Panc1 (cell line): ENCODE results near the gene ENPP3.

ENCODE experiments used
- CTCF ChIP-seq: fragments of 450-650 bp; IDR thresholded peaks from 2 replicates; pipeline ENCODE4 v1.5.1; 2017; ENCODE audit warnings: mild to moderate bottlenecking
- POLR2AphosphoS5 ChIP-seq: IDR thresholded peaks from 2 replicates; pipeline ENCODE4 v1.6.1; 2012; ENCODE audit warnings: mild to moderate bottlenecking, low read depth, low read length, moderate library complexity
- REST ChIP-seq, 2 experiments: IDR thresholded peaks; 2 replicates each; pipeline ENCODE4 v1.6.1; 2011 to 2012; ENCODE audit warnings: low read depth in 2 of 2, control low read depth in 1 of 2, low read length in 1 of 2, mild to moderate bottlenecking in 1 of 2, moderate library complexity in 1 of 2; ENCODE audit not compliant: insufficient read depth in 1 of 2
- SIN3A ChIP-seq: IDR thresholded peaks from 2 replicates; pipeline ENCODE4 v1.6.1; 2012; ENCODE audit warnings: low read depth, mild to moderate bottlenecking, low read length, moderate library complexity, borderline replicate concordance; ENCODE audit not compliant: insufficient read depth
- TCF7L2 ChIP-seq: IDR thresholded peaks from 2 replicates; pipeline ENCODE4 v1.6.1; 2011; ENCODE audit warnings: mild to moderate bottlenecking, low read depth, low read length, inconsistent platforms

- TF ChIP-seq CTCF (no peak), POLR2AphosphoS5 (no peak), REST (IDR thresholded peaks at IDR 0.05; ENCODE audit: insufficient read depth in 1 of 2, low read depth in 2 of 2, low read length in 1 of 2) (no peak), SIN3A (no peak), TCF7L2 (no peak)
Measured at GRCh38 chr6:131780600-131780999, 143.5 kb downstream of the ENPP3 start.
